HepG2 (cell line): Measurements from ENCODE around the gene FBXO8. TPM values are rescaled to one million over a fixed set of nuclear protein-coding genes. Genes with fewer than 3 reads are reported as not detected.
A peak's percentile ranks its signal among the peaks of the same experiment; 100 is the strongest.

Experiments
- ATF1 ChIP-seq: IDR thresholded peaks from 2 replicates; pipeline ENCODE4 v1.6.1; 2016; ENCODE audit warnings: mild to moderate bottlenecking, control low read depth
- BRF2 ChIP-seq: sonication (generic); formaldehyde crosslinking; IDR thresholded peaks from 2 replicates; pipeline ENCODE4 v1.8.1; 2022; ENCODE audit warnings: mild to moderate bottlenecking, missing genetic modification reagents
- CCDC6 ChIP-seq: sonication (generic); formaldehyde crosslinking; IDR thresholded peaks from 2 replicates; pipeline ENCODE4 v1.8.1; 2022; ENCODE audit warnings: mild to moderate bottlenecking, missing genetic modification reagents, moderate library complexity
- CREB3 ChIP-seq: sonication (generic); formaldehyde crosslinking; IDR thresholded peaks from 2 replicates; pipeline ENCODE4 v1.5.0; 2020; ENCODE audit warnings: missing genetic modification reagents
- DBP ChIP-seq: sonication (generic); formaldehyde crosslinking; IDR thresholded peaks from 2 replicates; pipeline ENCODE4 v1.4.0; 2020; ENCODE audit warnings: missing genetic modification reagents; ENCODE audit errors: not compliant biosample characterization
- KAT2B ChIP-seq: fragments of 150-350 bp; IDR thresholded peaks from 2 replicates; pipeline ENCODE4 v1.6.1; 2014; ENCODE audit warnings: low read depth, low read length, borderline replicate concordance
- MAFF ChIP-seq: IDR thresholded peaks from 2 replicates; pipeline ENCODE4 v1.6.1; 2011; ENCODE audit warnings: low read depth, low read length, improper control_type of control experiment
- REPIN1 ChIP-seq: sonication (generic); formaldehyde crosslinking; IDR thresholded peaks from 2 replicates; pipeline ENCODE4 v1.8.0; 2022; ENCODE audit warnings: missing genetic modification reagents, low read depth, mild to moderate bottlenecking, borderline replicate concordance
- SAFB2 ChIP-seq: sonication (generic); formaldehyde crosslinking; IDR thresholded peaks from 2 replicates; pipeline ENCODE4 v1.5.1; 2020; ENCODE audit warnings: missing genetic modification reagents, low read depth, mild to moderate bottlenecking, borderline replicate concordance
- TAF1 ChIP-seq: sonication (generic); formaldehyde crosslinking; IDR thresholded peaks from 2 replicates; pipeline ENCODE4 v1.4.0; 2020; ENCODE audit warnings: missing genetic modification reagents
- TGIF2 ChIP-seq: IDR thresholded peaks from 2 replicates; pipeline ENCODE4 v1.6.1; 2016; ENCODE audit warnings: control low read depth, missing compliant biosample characterization
- ZFP1 ChIP-seq: IDR thresholded peaks from 2 replicates; pipeline ENCODE4 v1.6.1; 2016
- ZNF101 ChIP-seq: sonication (generic); formaldehyde crosslinking; IDR thresholded peaks from 2 replicates; pipeline ENCODE4 v1.4.0; 2020; ENCODE audit warnings: mild to moderate bottlenecking, low read depth, missing genetic modification reagents, borderline replicate concordance
- ZNF274 ChIP-seq: sonication (generic); formaldehyde crosslinking; IDR thresholded peaks from 2 replicates; pipeline ENCODE4 v1.5.1; 2020; ENCODE audit warnings: mild to moderate bottlenecking, missing genetic modification reagents
- ZNF589 ChIP-seq: sonication (generic); formaldehyde crosslinking; conservative IDR thresholded peaks from 2 replicates; pipeline ENCODE4 v1.8.0; 2022; ENCODE audit warnings: mild to moderate bottlenecking, moderate library complexity, missing genetic modification reagents
- ZNF724P ChIP-seq: sonication (generic); formaldehyde crosslinking; IDR thresholded peaks from 2 replicates; pipeline ENCODE4 v1.8.0; 2022; ENCODE audit warnings: missing genetic modification reagents, borderline replicate concordance
- ZNF816 ChIP-seq: sonication (generic); formaldehyde crosslinking; IDR thresholded peaks from 2 replicates; pipeline ENCODE4 v1.8.0; 2022; ENCODE audit warnings: missing genetic modification reagents, mild to moderate bottlenecking, borderline replicate concordance
- polyA plus RNA-seq, 8 experiments: library from polyadenylated mRNA; depleted of rRNA in 3 of 8; stranded (reverse) in 7 of 8; unstranded in 1 of 8; fragments of >200 nt; fragmentation: Illumina TruSeq in 4 of 8; extraction: Trizol in 4 of 8; gene quantifications; 2 replicates each; pipeline versions ENCODE4 v1.2.1 to v1.2.3, GENCODE V29; 2011 to 2016; ENCODE audit warnings: low read depth in 4 of 8, missing spikeins in 1 of 8, mixed read lengths in 1 of 8; ENCODE audit not compliant: insufficient read depth in 1 of 8
- total RNA-seq, 5 experiments: library from RNA; depleted of rRNA; stranded (reverse); fragments of >200 nt; fragmentation: Illumina TruSeq; extraction: Trizol; gene quantifications; 2 replicates each; pipeline ENCODE4 v1.2.3, GENCODE V29; 2016; ENCODE audit warnings: low read depth in 1 of 5
- TF ChIP-seq, protein P1 (sequence below): sonication (generic); formaldehyde crosslinking; IDR thresholded peaks from 2 replicates; pipeline ENCODE4 v1.5.1; 2020; ENCODE audit warnings: mild to moderate bottlenecking, missing genetic modification reagents, moderate library complexity
- TF ChIP-seq, protein P2 (sequence below): sonication (generic); formaldehyde crosslinking; IDR thresholded peaks from 2 replicates; pipeline ENCODE4 v1.8.0; 2022; ENCODE audit warnings: missing genetic modification reagents, mild to moderate bottlenecking, moderate library complexity, borderline replicate concordance

FBXO8 gene
- total and polyA plus RNA-seq, 2 of the 13 experiments (the other 11 are each of a cell fraction or from before 2014, with no cell fraction given) = 11.7 to 15.2 TPM

GRCh38 chr4:174283507-174284471 lies at the start of gene FBXO8, which contains the start of gene CEP44 (continued):
- no peak for TF ChIP-seq ZFP1 (CRISPR knock-in tag)
- TF ChIP-seq, protein P1, sequence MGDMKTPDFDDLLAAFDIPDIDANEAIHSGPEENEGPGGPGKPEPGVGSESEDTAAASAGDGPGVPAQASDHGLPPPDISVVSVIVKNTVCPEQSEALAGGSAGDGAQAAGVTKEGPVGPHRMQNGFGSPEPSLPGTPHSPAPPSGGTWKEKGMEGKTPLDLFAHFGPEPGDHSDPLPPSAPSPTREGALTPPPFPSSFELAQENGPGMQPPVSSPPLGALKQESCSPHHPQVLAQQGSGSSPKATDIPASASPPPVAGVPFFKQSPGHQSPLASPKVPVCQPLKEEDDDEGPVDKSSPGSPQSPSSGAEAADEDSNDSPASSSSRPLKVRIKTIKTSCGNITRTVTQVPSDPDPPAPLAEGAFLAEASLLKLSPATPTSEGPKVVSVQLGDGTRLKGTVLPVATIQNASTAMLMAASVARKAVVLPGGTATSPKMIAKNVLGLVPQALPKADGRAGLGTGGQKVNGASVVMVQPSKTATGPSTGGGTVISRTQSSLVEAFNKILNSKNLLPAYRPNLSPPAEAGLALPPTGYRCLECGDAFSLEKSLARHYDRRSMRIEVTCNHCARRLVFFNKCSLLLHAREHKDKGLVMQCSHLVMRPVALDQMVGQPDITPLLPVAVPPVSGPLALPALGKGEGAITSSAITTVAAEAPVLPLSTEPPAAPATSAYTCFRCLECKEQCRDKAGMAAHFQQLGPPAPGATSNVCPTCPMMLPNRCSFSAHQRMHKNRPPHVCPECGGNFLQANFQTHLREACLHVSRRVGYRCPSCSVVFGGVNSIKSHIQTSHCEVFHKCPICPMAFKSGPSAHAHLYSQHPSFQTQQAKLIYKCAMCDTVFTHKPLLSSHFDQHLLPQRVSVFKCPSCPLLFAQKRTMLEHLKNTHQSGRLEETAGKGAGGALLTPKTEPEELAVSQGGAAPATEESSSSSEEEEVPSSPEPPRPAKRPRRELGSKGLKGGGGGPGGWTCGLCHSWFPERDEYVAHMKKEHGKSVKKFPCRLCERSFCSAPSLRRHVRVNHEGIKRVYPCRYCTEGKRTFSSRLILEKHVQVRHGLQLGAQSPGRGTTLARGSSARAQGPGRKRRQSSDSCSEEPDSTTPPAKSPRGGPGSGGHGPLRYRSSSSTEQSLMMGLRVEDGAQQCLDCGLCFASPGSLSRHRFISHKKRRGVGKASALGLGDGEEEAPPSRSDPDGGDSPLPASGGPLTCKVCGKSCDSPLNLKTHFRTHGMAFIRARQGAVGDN (CRISPR knock-in tag) = peak; percentile 72
- no peak for TF ChIP-seq ZNF101
- TF ChIP-seq, protein P2, sequence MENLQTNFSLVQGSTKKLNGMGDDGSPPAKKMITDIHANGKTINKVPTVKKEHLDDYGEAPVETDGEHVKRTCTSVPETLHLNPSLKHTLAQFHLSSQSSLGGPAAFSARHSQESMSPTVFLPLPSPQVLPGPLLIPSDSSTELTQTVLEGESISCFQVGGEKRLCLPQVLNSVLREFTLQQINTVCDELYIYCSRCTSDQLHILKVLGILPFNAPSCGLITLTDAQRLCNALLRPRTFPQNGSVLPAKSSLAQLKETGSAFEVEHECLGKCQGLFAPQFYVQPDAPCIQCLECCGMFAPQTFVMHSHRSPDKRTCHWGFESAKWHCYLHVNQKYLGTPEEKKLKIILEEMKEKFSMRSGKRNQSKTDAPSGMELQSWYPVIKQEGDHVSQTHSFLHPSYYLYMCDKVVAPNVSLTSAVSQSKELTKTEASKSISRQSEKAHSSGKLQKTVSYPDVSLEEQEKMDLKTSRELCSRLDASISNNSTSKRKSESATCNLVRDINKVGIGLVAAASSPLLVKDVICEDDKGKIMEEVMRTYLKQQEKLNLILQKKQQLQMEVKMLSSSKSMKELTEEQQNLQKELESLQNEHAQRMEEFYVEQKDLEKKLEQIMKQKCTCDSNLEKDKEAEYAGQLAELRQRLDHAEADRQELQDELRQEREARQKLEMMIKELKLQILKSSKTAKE = 0 out of 2 replicates have a peak, but pooled peaks have one; percentile 3
- no peak for TF ChIP-seq BRF2 (CRISPR knock-in tag)
- peak; percentile 93; the same call in 1 of the 2 replicates for TF ChIP-seq TGIF2 (CRISPR knock-in tag)
- peak; percentile 74; the same call in 1 of the 2 replicates for TF ChIP-seq ZNF816
- 0 out of 2 replicates have a peak, but pooled peaks have one; percentile 55 for TF ChIP-seq ZNF724P (CRISPR knock-in tag)
- TF ChIP-seq TAF1 = peak; percentile 52; the same call in 1 of the 2 replicates
- TF ChIP-seq SAFB2 = peak; percentile 55; the same call in 1 of the 2 replicates
- no peak for TF ChIP-seq REPIN1 (CRISPR knock-in tag)
- peak; percentile 87 for TF ChIP-seq ZNF589 (CRISPR knock-in tag)
- TF ChIP-seq ATF1 (CRISPR knock-in tag) = peak; percentile 97
- peak; percentile 54 for TF ChIP-seq DBP (CRISPR knock-in tag)
- peak; percentile 23; the same call in 1 of the 2 replicates for TF ChIP-seq MAFF
- TF ChIP-seq ZNF274 (CRISPR knock-in tag) = no peak
- TF ChIP-seq KAT2B = no peak
- peak; percentile 76; the same call in 1 of the 2 replicates for TF ChIP-seq CCDC6 (CRISPR knock-in tag)
- TF ChIP-seq CREB3 (CRISPR knock-in tag) = no peak
